Endothelial cell of umbilical vein (primary cell): ENCODE data around the gene LPCAT3.

Source experiments
- POLR2A ChIP-seq: IDR thresholded peaks from 2 replicates; pipeline ENCODE4 v1.6.1; 2012; ENCODE audit warnings: low read depth, mild to moderate bottlenecking, control low read depth, low read length
- POLR2AphosphoS5 ChIP-seq: IDR thresholded peaks from 2 replicates; pipeline ENCODE4 v1.6.1; 2012; ENCODE audit warnings: low read depth, mild to moderate bottlenecking, control low read depth, low read length, moderate library complexity; ENCODE audit not compliant: insufficient read depth
- TF ChIP-seq, protein P1 (sequence below), 2 donors: IDR thresholded peaks; 1 replicate in 1 of 2; 2 replicates in 1 of 2; pipeline ENCODE4 v1.5.1; 2011; ENCODE audit warnings: low read length in 2 of 2, mild to moderate bottlenecking in 2 of 2, moderate library complexity in 2 of 2, control low read depth in 1 of 2, inconsistent platforms in 1 of 2, low read depth in 1 of 2; ENCODE audit not compliant: insufficient read depth in 1 of 2; ENCODE audit errors: extremely low read depth in 1 of 2
- TF ChIP-seq, protein P2 (sequence below): IDR thresholded peaks from 2 replicates; pipeline ENCODE4 v1.6.1; 2011; ENCODE audit not compliant: insufficient read depth, insufficient read length

DNA sequence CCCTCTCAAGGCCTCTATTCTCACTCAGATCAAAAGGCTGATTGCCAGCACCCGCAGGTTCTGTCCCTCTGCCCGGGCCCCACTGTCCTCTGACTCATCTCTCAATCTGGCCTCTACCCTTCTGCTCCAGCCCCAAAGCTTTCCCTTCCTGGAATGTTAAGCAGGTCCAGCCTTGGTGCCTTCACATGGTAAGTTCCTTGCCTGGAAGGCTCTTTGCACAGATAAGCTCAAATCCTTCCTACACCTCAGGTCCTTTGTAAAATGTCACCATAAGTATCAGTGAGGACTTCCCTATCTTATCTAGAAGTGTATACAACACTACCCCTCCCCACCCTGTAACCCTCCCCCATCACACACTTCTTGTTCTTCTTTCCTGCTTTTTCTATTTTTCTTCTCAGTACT lies 22.2 kb downstream of the LPCAT3 start:
- TF ChIP-seq POLR2A = no peak
- TF ChIP-seq, protein P1, sequence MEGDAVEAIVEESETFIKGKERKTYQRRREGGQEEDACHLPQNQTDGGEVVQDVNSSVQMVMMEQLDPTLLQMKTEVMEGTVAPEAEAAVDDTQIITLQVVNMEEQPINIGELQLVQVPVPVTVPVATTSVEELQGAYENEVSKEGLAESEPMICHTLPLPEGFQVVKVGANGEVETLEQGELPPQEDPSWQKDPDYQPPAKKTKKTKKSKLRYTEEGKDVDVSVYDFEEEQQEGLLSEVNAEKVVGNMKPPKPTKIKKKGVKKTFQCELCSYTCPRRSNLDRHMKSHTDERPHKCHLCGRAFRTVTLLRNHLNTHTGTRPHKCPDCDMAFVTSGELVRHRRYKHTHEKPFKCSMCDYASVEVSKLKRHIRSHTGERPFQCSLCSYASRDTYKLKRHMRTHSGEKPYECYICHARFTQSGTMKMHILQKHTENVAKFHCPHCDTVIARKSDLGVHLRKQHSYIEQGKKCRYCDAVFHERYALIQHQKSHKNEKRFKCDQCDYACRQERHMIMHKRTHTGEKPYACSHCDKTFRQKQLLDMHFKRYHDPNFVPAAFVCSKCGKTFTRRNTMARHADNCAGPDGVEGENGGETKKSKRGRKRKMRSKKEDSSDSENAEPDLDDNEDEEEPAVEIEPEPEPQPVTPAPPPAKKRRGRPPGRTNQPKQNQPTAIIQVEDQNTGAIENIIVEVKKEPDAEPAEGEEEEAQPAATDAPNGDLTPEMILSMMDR (IDR thresholded peaks at IDR 0.05; ENCODE audit: extremely low read depth in 1 of 2, insufficient read depth in 1 of 2, low read depth in 1 of 2, low read length in 2 of 2) = no peak
- TF ChIP-seq POLR2AphosphoS5 = no peak
- TF ChIP-seq, protein P2, sequence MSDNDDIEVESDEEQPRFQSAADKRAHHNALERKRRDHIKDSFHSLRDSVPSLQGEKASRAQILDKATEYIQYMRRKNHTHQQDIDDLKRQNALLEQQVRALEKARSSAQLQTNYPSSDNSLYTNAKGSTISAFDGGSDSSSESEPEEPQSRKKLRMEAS = no peak
